K562 (cell line): Measurements from ENCODE around the gene GIT2.

Source experiments
- CREM ChIP-seq: IDR thresholded peaks from 2 replicates; pipeline ENCODE4 v1.6.1; 2014; ENCODE audit warnings: antibody characterized with exemption, low read depth
- ZNF121 ChIP-seq: sonication (generic); formaldehyde crosslinking; conservative IDR thresholded peaks from 2 replicates; pipeline ENCODE4 v1.8.0; 2022; ENCODE audit warnings: missing genetic modification reagents
- ZNF778 ChIP-seq: fragments of 450-650 bp; formaldehyde crosslinking; IDR thresholded peaks from 2 replicates; pipeline ENCODE4 v1.4.0; 2020; ENCODE audit warnings: mild to moderate bottlenecking, moderate library complexity

GRCh38 chr12:109914461-109914860, 81.7 kb downstream of the GIT2 start:
- TF ChIP-seq ZNF778 (CRISPR knock-in tag): no peak
- TF ChIP-seq ZNF121 (CRISPR knock-in tag): no peak
- TF ChIP-seq CREM: no peak
